HG03139 (cell line): ENCODE measurements around the gene MYLK4.

ENCODE experiments used
- ATAC-seq: cut with Tn5 transposase; IDR thresholded peaks from one replicate; pipeline ENCODE4 v1.9.1; 2021; ENCODE audit not compliant: unreplicated experiment

MYLK4 gene

DNA sequence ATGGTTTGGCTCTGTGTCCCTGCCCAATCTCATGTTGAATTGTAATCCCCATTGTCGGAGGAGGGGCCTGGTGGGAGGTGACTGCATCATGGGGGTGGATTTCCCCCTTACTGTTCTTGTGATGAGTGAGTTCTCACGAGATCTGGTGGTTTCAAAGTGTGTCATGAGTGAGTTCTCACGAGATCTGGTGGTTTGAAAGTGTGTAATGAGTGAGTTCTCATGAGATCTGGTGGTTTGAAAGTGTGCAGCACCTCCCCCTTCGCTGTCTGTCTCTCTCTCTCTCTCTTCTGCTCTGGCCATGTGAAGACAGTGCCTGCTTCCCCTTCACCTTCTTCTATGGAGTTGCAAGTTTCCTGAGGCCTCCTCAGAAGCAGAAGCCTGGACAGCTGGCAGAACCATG is 87.6 kb downstream of the MYLK4 start:
- no peak for ATAC-seq

DNA sequence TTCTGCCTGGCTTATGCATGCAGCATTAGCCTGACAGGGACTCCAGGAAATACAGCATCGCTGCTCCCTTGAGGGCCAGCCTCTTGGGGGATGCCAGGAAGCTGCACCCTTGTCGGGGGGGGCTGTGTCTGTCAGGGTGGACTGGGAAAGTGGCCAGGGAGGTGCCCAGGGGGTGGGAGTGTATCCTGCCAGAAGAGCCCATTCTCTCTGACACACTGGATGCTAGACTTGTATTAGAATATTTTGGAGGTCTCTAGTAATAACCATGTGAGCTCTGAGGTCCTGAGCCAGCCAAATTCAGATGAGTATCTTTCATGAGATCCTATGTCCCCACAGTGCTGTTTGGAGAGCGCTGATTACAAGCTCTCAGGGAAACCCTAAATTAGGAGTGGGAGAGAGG is 89.1 kb downstream of the MYLK4 start:
- no peak for ATAC-seq

DNA sequence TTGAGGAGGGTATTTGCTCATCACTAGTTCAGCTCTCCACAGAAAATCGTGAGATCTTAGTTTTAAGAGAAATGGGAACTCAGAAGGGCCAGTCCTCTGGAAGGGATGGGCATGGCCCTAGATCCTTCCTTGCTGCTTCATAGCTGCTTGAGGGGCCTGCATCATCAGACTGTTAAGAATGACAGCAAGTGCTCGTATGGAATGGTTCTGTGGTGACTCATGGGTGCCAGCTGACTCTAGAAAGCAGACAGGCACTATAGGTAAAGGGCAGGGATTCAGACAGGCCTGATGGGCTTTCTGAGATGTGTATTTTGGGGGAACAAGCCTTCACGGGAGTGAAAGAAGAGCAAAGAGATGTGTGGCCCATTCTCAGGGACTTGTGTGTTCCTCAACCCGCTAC is 90.8 kb downstream of the MYLK4 start:
- ATAC-seq, result no peak

DNA sequence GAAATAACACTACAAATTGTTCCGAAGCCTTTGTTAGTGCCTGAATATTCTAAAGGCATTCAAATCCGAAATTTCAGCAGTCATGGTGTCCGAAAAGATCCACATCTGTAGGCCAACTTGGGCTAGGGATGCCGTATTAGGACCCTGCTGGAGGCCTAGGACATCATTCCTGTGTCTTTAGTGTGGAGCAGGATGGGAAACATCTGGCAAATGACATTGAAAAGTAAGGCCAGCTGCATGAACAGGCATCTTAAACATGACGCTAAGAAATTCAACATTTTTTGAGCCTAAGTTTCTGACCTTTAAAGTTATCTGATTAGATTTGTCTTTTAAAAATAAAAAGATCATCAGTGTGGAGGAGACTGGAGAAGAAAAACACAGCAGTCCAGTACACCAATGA is 91.3 kb downstream of the MYLK4 start:
- no peak for ATAC-seq

DNA sequence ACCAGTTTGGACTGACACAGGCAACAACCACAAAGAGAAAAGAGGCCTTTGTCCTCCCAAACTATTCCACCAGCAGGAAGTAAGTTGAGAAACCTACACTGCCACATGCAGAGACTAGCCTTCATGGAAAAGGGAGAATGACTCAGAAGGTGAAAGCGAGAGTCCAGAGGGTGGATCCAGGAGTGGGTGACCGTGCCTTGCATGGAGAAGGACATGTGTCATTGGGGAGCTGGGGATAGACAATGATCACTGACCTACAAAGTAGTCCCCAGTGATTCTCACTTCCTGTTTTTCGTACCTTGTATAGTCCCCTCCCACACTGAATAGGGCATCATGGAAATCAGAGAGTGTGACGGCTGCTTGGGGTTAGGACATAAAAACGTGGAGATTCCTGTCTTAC is 91.9 kb downstream of the MYLK4 start:
- peak; percentile 82 for ATAC-seq

DNA sequence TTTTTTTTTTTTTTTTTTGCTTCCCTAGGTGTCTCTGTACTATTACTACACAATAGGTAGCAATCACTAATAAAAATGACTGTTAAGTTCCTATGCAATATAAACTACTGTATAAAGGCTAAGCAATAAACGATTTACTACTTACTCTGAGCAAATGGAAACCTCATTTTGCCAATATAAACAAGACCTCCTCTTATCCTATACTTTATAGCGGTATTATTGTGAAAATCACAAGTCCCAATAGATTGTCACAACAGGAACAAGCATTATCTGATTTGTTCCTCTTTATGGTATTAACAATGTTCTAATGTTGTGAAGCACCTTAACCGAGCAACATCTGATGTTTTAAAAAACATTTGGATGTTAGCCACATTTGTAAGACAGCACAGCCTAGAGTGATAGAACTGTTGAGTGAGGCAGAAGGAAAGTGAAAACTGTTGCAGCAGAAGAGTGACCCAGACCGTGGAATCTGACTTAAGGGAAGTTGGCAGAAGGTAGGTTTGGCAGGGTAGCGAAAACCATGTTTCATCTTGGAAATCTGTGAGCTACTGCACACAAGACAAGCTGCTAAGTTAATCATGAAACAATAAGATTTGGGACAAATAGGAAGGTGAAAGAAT is 94.2 kb downstream of the MYLK4 start:
- no peak for ATAC-seq

DNA sequence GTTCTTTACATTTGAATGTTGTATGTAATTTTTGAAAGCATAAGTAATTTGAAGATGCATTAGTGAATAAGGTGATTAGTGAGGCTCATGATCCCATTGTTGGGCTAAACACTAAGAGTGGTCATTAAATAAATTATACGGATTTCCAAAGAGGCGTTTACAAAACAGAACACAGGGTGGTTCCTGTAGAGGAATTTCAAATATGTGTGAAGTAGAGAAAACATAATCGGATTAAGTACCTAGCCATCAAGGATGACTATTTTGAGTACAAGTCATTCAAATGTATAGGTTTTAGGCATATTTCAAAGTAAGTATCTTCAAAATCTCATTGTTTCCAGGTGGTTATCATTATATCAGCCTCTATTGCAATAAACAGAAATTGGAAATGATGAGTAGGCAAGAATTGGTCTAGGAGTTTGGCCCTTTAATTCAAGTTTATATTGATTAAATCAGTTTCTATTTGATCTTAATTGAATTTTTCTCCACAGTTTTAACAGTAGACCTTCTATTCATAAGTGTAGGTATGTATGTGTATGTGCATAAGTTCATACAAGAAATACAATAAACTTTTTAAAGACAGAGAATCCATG is 94.8 kb downstream of the MYLK4 start:
- ATAC-seq, result no peak

DNA sequence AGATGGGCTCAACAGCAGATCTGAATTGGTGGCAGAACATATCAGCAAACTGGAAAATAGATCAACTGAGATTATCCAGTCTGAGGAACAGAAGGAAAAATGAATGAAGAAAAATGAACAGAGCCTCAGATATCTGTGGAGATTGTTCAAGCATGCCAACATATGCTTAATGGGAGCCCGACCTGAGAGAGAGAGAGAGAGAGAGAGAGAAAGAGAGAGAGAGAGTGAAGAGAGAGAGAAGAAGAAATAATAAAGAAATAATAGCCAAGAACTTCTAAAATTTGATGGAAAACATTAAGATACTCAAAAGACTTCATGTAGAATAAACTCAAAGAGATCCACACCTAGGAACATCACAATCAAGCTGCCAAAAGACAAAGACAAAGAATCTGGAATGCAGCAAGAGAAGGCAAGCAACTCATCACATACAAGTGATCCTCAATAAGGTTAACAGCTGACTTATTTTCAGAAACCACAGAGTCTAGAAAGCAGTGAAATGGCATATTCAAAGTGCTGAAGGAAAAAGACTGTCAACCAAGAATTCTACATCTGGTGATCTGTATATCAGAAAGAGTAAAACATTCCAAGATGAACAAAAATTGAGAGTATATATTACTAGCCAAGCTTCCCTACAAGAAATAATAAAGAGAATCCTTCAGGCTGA is 97.2 kb downstream of the MYLK4 start:
- no peak for ATAC-seq

DNA sequence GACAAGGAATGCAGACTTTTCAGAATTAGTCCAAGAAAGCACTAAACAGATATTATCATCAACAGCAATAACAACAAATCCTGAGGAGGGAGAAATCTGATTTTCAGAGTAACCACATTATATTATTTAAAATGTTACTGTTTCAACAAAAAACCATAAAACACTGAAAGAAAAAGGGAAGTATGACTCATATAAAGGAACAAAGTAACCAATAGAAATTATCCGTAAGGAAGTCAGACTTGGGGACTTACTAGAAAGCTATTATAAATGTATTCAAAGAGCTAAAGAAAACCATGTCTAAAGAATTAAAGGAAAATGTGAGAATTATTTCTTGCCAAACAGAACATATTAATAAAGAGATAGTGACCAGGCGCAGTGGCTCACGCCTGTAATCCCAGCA is 98.1 kb downstream of the MYLK4 start:
- no peak for ATAC-seq

DNA sequence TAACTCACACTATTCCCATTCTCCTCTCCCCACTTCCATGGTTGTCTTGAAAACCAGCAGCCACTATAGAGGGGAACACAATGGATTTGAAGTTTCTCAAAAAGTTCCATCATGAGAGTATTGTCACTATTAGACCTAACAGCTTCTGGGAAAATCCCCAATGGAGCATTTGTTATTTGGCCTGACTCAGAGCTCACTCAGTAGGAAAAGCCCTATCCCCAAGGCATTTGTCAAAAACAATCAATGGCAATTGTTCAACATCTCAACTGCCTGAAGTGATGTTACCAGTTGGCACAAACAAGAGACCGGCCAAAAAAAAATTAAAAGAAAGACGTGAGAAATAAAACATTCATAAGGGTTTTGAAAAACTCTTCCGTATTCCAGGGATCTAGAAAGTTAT is 98.8 kb downstream of the MYLK4 start:
- no peak for ATAC-seq

DNA sequence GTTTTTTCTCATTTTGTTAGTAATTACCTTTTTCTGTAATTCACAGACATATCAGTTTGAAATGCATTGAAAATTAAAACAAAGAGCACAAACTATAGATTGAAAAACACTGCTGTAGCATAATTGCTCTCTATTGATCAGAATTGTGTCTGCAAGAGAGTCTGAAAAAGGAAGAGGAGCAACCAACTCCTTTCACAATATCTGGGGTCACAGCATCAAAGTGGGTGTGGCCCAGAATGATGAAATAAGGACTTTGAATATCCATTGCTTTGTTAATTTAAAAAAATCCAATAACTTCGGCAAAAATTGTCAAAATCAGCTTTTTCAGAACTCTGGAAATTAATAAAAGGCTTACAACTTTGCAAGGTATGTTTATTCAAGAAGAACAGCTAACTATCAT is 99.2 kb downstream of the MYLK4 start:
- ATAC-seq, result no peak

DNA sequence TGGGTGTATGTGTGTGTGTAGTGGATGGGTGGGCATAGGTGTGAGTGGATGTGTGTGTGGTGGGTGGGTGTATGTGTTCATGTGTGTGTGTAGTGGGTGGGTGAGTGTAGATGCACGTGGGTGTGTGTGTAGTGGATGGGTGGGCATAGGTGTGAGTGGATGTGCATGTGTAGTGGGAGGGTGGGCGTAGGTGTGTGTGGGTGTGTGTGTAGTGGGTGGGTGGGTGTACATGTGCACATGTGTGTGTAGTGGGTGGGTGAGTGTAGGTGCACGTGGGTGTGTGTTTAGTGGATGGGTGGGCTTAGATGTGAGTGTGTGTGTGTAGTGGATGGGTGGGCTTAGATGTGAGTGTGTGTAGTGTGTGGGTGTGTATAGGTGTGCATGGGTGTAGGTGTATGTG is 104.4 kb downstream of the MYLK4 start:
- ATAC-seq, result no peak

DNA sequence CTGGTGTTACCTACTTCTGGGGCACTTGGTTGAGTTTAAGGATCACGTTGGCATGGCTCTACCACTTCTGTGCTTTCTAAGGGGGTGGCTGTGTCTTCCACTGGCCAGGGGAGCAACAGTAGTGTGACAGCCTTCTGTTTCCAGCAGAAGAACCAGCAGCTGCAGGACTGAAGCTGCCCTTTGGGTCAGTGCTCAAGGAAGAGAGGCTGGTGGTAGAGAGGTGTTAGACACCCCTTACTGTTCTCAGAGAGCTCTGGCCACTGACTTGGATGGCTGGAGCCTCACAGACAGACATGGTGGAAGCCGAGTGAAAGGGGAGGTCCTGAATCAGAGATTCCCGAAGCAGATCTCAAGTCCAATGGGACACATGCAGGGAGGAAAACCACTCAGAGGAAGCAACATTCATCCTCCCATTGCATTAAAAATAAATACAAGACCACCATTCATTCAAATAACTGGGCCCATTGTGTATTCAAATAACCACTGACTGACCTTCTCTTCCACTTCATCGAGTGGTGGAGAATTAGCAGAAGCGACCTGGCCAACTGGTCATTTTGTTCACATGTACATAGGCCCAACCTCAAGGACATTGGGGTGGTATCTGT is 106.7 kb downstream of the MYLK4 start:
- ATAC-seq, result no peak

DNA sequence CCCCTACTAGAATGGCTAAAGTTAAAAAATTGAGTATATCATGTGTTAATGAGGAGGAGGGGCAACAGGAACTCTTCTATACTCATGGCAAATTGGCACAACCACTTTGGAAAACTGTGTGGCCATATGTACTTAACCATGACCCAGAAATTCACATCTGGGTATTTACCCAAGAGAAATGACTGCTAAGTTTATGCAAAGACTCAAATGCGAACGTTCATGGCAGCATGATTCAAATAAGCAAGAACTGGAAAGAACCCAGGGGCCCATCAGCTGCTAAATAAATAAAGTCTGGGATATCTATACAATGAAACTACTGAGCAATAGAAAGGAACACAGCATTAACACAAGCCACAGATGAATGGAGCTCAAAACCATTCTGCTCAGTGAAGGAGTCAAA is 107.6 kb downstream of the MYLK4 start:
- ATAC-seq, result no peak

DNA sequence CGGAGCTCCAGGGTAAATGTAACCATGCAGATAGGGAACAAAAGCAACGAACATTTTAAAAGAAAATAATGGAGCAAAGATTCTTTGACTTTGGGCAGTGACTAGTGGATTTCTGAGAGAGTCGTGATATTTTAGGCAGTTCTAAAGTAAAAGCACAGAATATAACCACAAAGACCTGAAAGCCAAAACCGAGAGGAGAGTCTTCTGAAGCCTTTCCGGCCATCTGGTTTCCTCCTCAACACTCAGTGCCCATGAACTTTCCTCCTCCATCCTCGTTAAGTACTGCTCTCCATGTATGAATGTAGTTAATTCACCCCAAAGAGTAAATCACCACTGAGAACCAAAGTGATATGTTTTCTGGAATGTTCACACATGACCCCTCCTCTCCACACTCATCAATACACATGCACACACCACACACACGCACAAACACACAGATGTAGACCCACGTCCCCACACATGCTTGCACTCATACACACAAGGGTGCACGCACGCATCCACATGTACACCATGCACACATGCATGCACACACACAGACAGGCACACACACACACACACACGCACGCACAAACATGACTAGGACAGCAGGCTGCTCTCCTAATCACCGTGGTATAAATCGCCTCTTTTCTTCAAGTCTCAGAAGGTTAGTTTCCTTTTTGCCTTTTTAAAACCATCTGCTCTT is 109.5 kb downstream of the MYLK4 start:
- ATAC-seq, result no peak

DNA sequence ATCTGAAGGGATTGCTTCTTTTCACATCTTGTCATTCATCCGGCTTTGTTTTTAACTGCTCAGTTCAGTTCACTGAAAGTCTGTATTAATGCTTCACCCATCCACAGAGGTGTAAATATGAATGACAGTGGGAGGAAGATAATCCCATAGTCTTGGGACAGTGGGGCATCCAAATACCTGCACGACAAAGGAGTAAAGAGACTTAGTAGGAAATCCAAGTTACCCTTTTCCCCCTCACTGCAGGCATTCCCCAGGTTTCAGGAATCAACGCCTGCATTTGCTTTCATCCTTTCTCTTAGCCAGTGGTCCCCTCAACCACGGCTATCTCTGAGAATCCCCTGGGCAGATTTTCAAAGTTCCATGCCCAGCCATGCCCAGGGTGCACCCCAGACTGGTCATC is 110.2 kb downstream of the MYLK4 start:
- ATAC-seq, result no peak

DNA sequence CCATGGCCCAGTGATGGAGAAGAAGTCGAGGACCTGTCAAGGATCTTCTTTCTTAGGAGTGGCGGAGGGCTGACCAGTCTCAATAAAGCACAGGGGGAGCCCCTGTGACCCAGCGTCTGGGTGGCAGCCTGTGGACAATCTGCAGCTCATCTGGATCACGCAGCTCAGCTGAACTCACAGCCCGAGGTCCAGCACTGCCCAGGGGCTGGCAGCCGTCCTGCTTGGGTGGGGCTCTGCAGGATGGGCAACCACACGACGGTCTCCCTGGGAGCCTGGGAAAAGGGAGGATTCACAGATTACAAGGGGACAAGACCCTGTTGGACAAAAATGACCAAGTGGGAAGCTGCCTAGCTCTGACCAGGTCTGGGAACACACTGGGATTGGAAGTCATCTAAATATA is 110.8 kb downstream of the MYLK4 start:
- no peak for ATAC-seq

DNA sequence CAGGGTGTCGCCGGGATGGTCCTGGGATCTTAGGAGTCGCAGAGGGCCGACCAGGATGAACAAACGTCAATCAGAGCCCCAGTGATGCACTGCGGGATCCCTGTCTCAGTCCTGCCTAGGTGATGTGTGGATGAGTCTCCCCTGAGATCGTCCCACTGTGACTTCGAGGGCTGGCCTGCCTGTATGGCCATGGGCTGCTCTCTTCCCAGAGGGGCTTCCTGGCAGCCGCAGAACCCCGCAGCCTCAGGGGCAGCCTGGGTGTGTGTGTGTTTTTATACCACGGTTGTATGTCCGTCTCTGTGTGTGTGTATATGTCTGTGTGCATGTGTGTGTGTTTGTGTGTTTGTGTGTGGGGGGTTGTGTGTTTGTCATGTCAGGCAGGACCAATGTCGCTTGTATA is 111.6 kb downstream of the MYLK4 start:
- no peak for ATAC-seq

DNA sequence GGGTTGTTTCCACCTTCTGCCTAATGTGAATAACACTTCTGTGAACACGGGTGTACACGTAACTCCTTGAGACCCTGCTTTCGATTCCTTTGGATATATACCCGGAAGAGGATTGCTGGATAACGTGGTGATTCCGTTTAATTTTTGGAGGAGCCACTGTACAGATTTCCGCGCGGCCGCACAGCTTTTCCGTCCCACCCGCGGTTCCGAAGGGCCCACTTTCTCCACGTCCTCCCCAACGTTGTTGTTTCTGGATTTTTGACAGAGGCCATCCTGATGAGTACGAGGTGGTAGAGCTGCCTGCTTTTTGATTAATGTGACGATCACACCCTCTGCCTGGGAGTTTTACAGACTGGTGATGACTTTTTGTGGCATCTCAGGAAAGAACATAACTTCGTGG is 114.0 kb downstream of the MYLK4 start:
- ATAC-seq, result no peak

DNA sequence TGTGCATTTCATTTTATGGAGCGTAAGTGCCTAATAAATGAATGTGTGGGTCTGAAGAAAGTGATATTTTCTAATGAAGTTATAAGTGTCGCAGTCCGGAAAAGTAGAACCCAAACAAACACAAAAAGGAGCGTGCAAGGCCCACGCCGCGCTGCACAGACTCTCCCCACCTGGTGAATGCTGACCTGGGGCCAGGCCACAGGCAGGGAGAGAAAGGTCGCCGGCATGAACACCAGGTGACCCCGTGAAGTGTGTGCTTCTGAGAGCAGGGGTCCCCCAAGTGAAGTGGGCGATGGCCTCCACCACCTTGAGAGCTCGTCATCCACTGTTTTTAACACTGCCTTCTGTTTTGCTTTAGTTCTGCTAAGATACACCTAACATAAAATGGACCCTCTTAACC is 114.8 kb downstream of the MYLK4 start:
- ATAC-seq, result no peak

DNA sequence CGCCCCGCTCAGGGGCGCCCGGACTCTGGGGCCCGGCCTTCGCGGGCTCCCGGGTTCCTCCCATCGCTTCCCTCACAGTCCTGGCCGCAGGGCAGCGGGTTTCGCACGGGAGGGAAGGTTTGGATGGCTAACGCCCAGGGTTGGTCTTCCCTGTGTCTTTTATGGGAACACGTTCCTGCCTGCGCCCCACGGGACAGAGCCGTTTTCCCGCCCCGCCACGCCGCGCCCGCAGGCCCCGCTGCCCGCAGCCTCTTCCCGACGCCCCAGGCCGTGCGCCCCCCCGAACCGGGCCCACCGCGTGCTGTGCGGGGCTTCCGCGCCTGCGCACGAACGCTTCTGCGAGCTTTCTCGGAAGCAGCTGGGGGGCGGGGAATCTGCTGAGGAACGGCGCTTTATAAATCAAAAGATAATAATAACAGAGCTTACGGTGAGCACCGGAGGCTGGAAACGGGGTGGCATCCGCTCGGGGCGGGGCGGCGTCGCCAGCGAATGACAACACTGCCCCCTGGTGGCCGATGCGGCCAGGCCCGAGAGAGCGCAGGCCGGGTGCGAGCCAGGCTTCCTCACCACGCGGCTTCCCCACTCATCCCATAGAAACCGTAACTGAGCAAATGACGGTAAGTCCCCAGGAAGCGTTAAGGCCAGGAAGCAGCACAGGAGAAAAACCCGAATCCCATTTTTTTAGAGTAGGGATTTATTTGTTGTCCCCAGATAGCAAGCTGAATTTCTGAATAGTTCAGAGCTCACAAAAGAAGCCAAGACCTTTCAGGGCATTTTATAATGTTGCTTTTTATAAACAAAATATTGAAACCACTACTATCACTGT is 116.4 kb downstream of the MYLK4 start:
- peak; percentile 86 for ATAC-seq
